Sigmoid colon (tissue), 4 donors: ENCODE data around the gene OR51M1.

Experiments used
- EP300 ChIP-seq, 4 donors: sonication (generic); formaldehyde crosslinking; IDR thresholded peaks; one replicate each; pipeline ENCODE4 v1.6.1; 2017; ENCODE audit warnings: antibody characterized with exemption in 4 of 4
- POLR2A ChIP-seq, 2 donors: fragments of 450-650 bp; IDR thresholded peaks; one replicate each; pipeline ENCODE4 v1.6.1; 2016; ENCODE audit warnings: antibody characterized with exemption in 2 of 2, mild to moderate bottlenecking in 2 of 2, moderate library complexity in 2 of 2
- TF ChIP-seq, protein P1 (sequence below), 4 experiments: fragments of 450-650 bp in 3 of 4; fragments of 200-600 bp in 1 of 4; IDR thresholded peaks; one replicate each; pipeline ENCODE4 v1.5.1; 2016 to 2019; ENCODE audit warnings: antibody characterized with exemption in 4 of 4, mild to moderate bottlenecking in 3 of 4, moderate library complexity in 2 of 4

DNA sequence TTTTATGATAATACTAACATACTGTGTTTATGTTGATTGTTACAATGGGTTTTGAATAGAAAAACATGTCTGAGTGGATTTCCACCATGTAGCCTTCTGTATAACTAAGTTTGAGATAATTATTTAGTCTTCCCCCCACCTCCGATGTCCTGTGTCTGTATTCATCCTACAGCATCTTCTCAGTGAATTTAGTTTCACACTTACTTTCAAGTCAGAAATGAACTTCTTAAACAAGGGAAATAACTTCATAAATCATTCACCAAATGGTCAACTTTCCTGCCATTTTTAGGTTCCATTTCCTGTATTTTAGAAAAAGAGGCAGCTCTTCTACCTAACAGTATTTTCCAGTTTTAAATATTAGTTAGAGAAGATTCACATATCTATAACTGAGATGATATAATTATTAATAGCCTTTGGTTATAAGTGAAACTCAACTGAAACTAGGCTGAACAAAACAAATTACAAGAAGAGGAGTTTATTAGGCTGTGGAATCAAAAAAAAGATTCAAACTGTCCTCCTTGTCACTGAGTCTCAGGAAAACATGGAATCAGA, 43.8 kb upstream of the OR51M1 start:
- no peak for TF ChIP-seq POLR2A (IDR thresholded peaks at IDR 0.05)
- TF ChIP-seq, protein P1, sequence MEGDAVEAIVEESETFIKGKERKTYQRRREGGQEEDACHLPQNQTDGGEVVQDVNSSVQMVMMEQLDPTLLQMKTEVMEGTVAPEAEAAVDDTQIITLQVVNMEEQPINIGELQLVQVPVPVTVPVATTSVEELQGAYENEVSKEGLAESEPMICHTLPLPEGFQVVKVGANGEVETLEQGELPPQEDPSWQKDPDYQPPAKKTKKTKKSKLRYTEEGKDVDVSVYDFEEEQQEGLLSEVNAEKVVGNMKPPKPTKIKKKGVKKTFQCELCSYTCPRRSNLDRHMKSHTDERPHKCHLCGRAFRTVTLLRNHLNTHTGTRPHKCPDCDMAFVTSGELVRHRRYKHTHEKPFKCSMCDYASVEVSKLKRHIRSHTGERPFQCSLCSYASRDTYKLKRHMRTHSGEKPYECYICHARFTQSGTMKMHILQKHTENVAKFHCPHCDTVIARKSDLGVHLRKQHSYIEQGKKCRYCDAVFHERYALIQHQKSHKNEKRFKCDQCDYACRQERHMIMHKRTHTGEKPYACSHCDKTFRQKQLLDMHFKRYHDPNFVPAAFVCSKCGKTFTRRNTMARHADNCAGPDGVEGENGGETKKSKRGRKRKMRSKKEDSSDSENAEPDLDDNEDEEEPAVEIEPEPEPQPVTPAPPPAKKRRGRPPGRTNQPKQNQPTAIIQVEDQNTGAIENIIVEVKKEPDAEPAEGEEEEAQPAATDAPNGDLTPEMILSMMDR (IDR thresholded peaks at IDR 0.05) = no peak
- no peak for TF ChIP-seq EP300 (IDR thresholded peaks at IDR 0.05)
